A375 (cell line): Measurements from ENCODE around the gene XAGE2. TPM values are rescaled to one million over a fixed set of nuclear protein-coding genes. Genes with fewer than 3 reads are reported as not detected.

Experiments
- small RNA-seq: library from RNA; depleted of rRNA; stranded (forward); fragments of <200 nt; gene quantifications from one replicate; pipeline ENCODE3, GENCODE V24; 2014
- total RNA-seq: library from RNA; depleted of rRNA; stranded (reverse); fragments of >200 nt; shearing (Covaris generic); gene quantifications from 2 replicates; pipeline ENCODE4 v1.2.3, GENCODE V29; 2014; rRNA removed

XAGE2 gene
- not detected in 2 replicates for total RNA-seq

GRCh38 chrX:52368368-52369055, at the start of gene XAGE2:
TSS of gene XAGE2 (plus strand) at chrX:52369021. CDS start at chrX:52370015, 994 bp downstream.

Small RNA genes within 50 kb of the gene (small RNA-seq; reads per million reads assigned to genes)
- not detected for gene MIR8088

Other genes with a start within 250 kb of the XAGE2 start
- 0.08 and 0.32 TPM in 2 replicates for gene MAGED4, start 184.1 kb upstream of the XAGE2 start, total RNA-seq
- gene XAGE1A, start 126.8 kb downstream of the XAGE2 start, total RNA-seq: 215 and 216 TPM in 2 replicates
- gene XAGE1B, start 148.0 kb downstream of the XAGE2 start, total RNA-seq: 435 and 492 TPM in 2 replicates